Anterior cingulate cortex (tissue), 58 donors: ENCODE measurements around the gene ESRRA.
A peak's percentile ranks its signal among the peaks of the same experiment; 100 is the strongest.

Experiments
- DNase-seq, 58 donors: peaks; one replicate each; lab custom pipeline; 2025; lab: John Stamatoyannopoulos, UW

The ESRRA gene

GRCh38 chr11:64269540-64270220 lies 35.6 kb upstream of the ESRRA start:
- DNase-seq, result peak; percentile 80 to 100 (median 98)

GRCh38 chr11:64275031-64275800 lies 30.1 kb upstream of the ESRRA start:
- no peak for DNase-seq

GRCh38 chr11:64275841-64276240 lies 29.5 kb upstream of the ESRRA start:
- no peak for DNase-seq

GRCh38 chr11:64276653-64277431 lies 28.5 kb upstream of the ESRRA start:
- peak in 1 of 58 donors; percentile 27 for DNase-seq

- DNase-seq, result no peak
Measured at GRCh38 chr11:64278576-64279190, 26.6 kb upstream of the ESRRA start.

- no peak for DNase-seq
Measured at GRCh38 chr11:64281957-64282770, 23.2 kb upstream of the ESRRA start.

GRCh38 chr11:64283092-64283491 lies 22.2 kb upstream of the ESRRA start:
- DNase-seq, result no peak

- DNase-seq, result peak; percentile 55 to 98 (median 94)
Measured at GRCh38 chr11:64284048-64284961, 21.0 kb upstream of the ESRRA start, which contains the start of gene BAD. Gene BAD, minus strand, starts transcription at chr11:64284665. Its CDS starts 297 bp downstream, at chr11:64284368.

- DNase-seq, result peak in 57 of 58 donors; percentile 67 to 95 (median 88)
Measured at GRCh38 chr11:64284962-64285884, 20.1 kb upstream of the ESRRA start, which contains the start of gene GPR137. Gene GPR137, plus strand, starts transcription at chr11:64285848. Its CDS starts 677 bp downstream, at chr11:64286525.

- peak in 1 of 58 donors; percentile 22 for DNase-seq
Measured at GRCh38 chr11:64285885-64286800, 19.2 kb upstream of the ESRRA start.

- DNase-seq, result no peak
Measured at GRCh38 chr11:64286801-64287159, 18.5 kb upstream of the ESRRA start.

- DNase-seq, result no peak
Measured at GRCh38 chr11:64287676-64288352, 17.5 kb upstream of the ESRRA start.

GRCh38 chr11:64288353-64288750 lies 17.0 kb upstream of the ESRRA start:
- DNase-seq, result no peak

GRCh38 chr11:64289002-64289564 lies 16.2 kb upstream of the ESRRA start:
- no peak for DNase-seq
